Measurements from ENCODE around the gene PLCB3. TPM values are rescaled to one million over a fixed set of nuclear protein-coding genes. Genes with fewer than 3 reads are reported as not detected.

Gene PLCB3
- total and polyA plus RNA-seq, 2 experiments from 2014 or later = 28.1 to 103 TPM

- DNase-seq (ENCODE audit: low spot score) = no peak
- Histone ChIP-seq H3K79me2 (replicated peaks; ENCODE audit: insufficient read depth) (peaks cover 4% of the 10 kb centered on the region; the same call in 1 of the 2 replicates), H3K4me1 (ENCODE audit: insufficient read depth) (peaks cover 17% of the 10 kb centered on the region; the same call in 1 of the 2 replicates), H4K20me1 (replicated peaks; ENCODE audit: insufficient read depth) (no peaks in the 10 kb centered on the region), H2AFZ (no peak overlapping the region), H3F3A (replicated peaks; ENCODE audit: low read depth) (peaks cover 22% of the 10 kb centered on the region), H3K36me3 (ENCODE audit: insufficient read depth) (no peaks in the 10 kb centered on the region), H3K4me2 (peak overlapping the region; percentile 96; the same call in 1 of the 2 replicates), H3K27ac (ENCODE audit: low read depth) (no peak overlapping the region), H3K4me3 (peak overlapping the region; percentile 94; the same call in 1 of the 2 replicates), H3K9me2 (ENCODE audit: insufficient read depth) (no peaks in the 10 kb centered on the region), H3K27me3 (ENCODE audit: insufficient read depth) (peaks cover 23% of the 10 kb centered on the region; the same call in 1 of the 2 replicates)
- no peak for ATAC-seq
- Mint-ChIP-seq H3K4me1 (peaks cover 23% of the 10 kb centered on the region), H3K36me3 (ENCODE audit: low read depth) (peaks cover 3% of the 10 kb centered on the region; the same call in 1 of the 3 replicates), H3K9me3 (no peaks in the 10 kb centered on the region), H3K27ac (no peak overlapping the region), H3K4me3 (peak overlapping the region; percentile 83), H3K27me3 (ENCODE audit: insufficient read depth, low read depth, poor library complexity) (peaks cover 30% of the 10 kb centered on the region)
- no peak for TF ChIP-seq EZH2 (IDR thresholded peaks at IDR 0.05; ENCODE audit: low read depth, unreplicated experiment)
- TF ChIP-seq STAT1 (IDR thresholded peaks at IDR 0.05; ENCODE audit: unreplicated experiment) = no peak
- no peak for TF ChIP-seq ETS1 (IDR thresholded peaks at IDR 0.05)
These were observed 19.8 kb upstream of the PLCB3 start for GRCh38 chr11:64231546-64231945.

- no peaks in the 10 kb centered on the region for H3K36me3 ChIP-seq (ENCODE audit: insufficient read depth)
- no peak for TF ChIP-seq REST (IDR thresholded peaks at IDR 0.05; ENCODE audit: unreplicated experiment)
- TF ChIP-seq ETS1 (IDR thresholded peaks at IDR 0.05) = no peak
- TF ChIP-seq CREB1 (CRISPR knock-in tag; IDR thresholded peaks at IDR 0.05; ENCODE audit: low read depth) = no peak
- no peak for TF ChIP-seq EZH2 (IDR thresholded peaks at IDR 0.05; ENCODE audit: low read depth, unreplicated experiment)
- TF ChIP-seq NANOG (IDR thresholded peaks at IDR 0.05; ENCODE audit: borderline replicate concordance) = no peak
- TF ChIP-seq EZH2phosphoT487 (IDR thresholded peaks at IDR 0.05; ENCODE audit: unreplicated experiment) = no peak
- no peak for TF ChIP-seq ZNF114 (CRISPR knock-in tag; IDR thresholded peaks at IDR 0.05)
- no peak for TF ChIP-seq ZNF331 (CRISPR knock-in tag; IDR thresholded peaks at IDR 0.05; ENCODE audit: low read depth)
- no peak for TF ChIP-seq STAT1 (IDR thresholded peaks at IDR 0.05; ENCODE audit: unreplicated experiment)
- TF ChIP-seq JUNB (IDR thresholded peaks at IDR 0.05; ENCODE audit: unreplicated experiment) = no peak
These were observed 19.0 kb upstream of the PLCB3 start for GRCh38 chr11:64232182-64232966.

More at GRCh38 chr11:64232182-64232966, 19.0 kb upstream of the PLCB3 start:
- Mint-ChIP-seq H3K36me3 (ENCODE audit: low read depth) (peaks cover 3% of the 10 kb centered on the region; the same call in 2 of the 3 replicates), H3K27me3 (ENCODE audit: insufficient read depth, low read depth, poor library complexity) (peaks cover 27% of the 10 kb centered on the region), H3K4me1 (peaks cover 20% of the 10 kb centered on the region), H3K9me3 (no peaks in the 10 kb centered on the region), H3K4me3 (peak overlapping the region; percentile 83; the same call in 2 of the 3 replicates), H3K27ac (no peak overlapping the region)
- Histone ChIP-seq H3F3A (replicated peaks; ENCODE audit: low read depth) (peaks cover 22% of the 10 kb centered on the region), H3K4me3 (no peak overlapping the region), H3K79me2 (replicated peaks; ENCODE audit: insufficient read depth) (peaks cover 4% of the 10 kb centered on the region; the same call in 1 of the 2 replicates), H3K4me2 (no peak overlapping the region), H2AFZ (no peak overlapping the region), H4K20me1 (replicated peaks; ENCODE audit: insufficient read depth) (no peaks in the 10 kb centered on the region), H3K4me1 (ENCODE audit: insufficient read depth) (peaks cover 17% of the 10 kb centered on the region; the same call in 1 of the 2 replicates), H3K27ac (ENCODE audit: low read depth) (no peak overlapping the region), H3K9me2 (ENCODE audit: insufficient read depth) (no peaks in the 10 kb centered on the region), H3K27me3 (ENCODE audit: insufficient read depth) (peaks cover 23% of the 10 kb centered on the region; the same call in 1 of the 2 replicates)
- no peak for ATAC-seq
- no peak for DNase-seq (ENCODE audit: low spot score)
